Measurements from ENCODE around the gene SIPA1L3.

GRCh38 chr19:37990362-37990761 is 83.4 kb downstream of the SIPA1L3 start:
- TF ChIP-seq CTCF (IDR thresholded peaks at IDR 0.05), result no peak
- TF ChIP-seq POLR2A (IDR thresholded peaks at IDR 0.05), result no peak

All from adrenal gland (tissue), 5 donors.